ENCODE measurements around the gene FUCA2.
"Not testable (repeated sequence)": the region's sequence is repeated elsewhere in the genome, so short reads cannot be mapped to it uniquely, and the experiment has no call there.

Gene FUCA2

DNA sequence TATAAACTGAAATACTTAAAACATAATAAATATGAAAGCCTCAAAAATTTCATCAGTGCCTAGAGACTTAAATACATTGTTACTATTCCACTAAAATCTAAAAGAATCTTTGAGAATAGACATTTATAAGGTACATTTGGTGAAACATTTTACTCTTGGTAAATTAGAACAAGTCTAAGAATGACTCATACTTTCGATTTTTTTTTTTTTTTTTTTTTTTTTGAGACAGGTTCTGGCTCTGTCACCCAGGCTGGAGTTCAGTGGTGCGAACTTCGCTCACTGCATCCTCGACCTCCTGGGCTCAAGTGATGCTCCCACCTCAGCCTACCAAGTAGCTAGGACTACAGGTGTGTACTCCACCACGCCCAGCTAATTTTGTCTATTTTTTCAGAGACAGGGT is 6.4 kb downstream of the FUCA2 start:
- DNase-seq (ENCODE audit: extremely low read depth in 1 of 2, low read depth in 1 of 2), result no peak

DNA sequence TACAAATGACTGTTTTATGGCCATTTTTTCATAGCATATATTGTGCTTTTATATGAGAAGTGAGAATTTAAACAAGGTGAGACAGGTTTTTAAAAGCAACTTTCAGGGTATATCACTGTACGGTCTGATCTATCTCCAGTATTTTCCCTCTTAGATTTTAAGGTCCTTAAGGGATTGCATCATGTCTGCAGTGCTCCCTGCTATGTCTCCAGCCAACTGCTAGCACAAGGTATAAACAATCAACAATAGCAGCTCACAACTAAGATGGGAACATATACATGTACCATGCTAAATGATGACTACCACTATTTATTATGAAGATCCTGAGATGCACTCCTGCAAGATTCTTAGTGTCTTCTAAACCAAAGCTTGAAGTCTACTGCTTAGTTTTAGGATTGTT is 7.2 kb downstream of the FUCA2 start:
- no peak for DNase-seq (ENCODE audit: extremely low read depth in 1 of 2, low read depth in 1 of 2)

- DNase-seq (ENCODE audit: extremely low read depth in 1 of 2, low read depth in 1 of 2), result no peak
Observed at GRCh38 chr6:143501851-143502250, 9.7 kb downstream of the FUCA2 start.

- DNase-seq (ENCODE audit: extremely low read depth in 1 of 2, low read depth in 1 of 2), result no peak
Observed at GRCh38 chr6:143498428-143498827, 13.1 kb downstream of the FUCA2 start.

- no peak for DNase-seq (ENCODE audit: extremely low read depth in 1 of 2, low read depth in 1 of 2)
Observed at GRCh38 chr6:143496974-143497373, 14.5 kb downstream of the FUCA2 start.

DNA sequence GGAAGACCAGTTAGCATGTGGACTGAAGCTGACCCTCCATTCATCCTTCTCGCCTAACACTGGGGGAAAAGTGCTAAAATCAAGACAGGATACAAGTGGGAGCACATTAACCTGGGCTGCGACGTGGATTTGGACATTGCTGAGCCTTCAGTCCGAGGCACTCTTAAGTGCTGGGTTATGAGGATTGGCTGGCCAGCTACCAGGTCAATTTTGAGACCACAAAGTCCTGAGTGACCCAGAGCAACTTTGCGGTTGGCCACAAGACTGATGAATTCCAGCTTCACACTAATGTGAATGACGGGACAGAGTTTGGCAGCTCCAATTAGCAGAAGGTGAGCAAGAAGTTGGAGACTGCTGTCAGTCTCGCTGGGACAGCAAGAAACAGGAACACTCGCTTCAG is 20.7 kb downstream of the FUCA2 start:
- DNase-seq (ENCODE audit: extremely low read depth in 1 of 2, low read depth in 1 of 2), result no peak

DNA sequence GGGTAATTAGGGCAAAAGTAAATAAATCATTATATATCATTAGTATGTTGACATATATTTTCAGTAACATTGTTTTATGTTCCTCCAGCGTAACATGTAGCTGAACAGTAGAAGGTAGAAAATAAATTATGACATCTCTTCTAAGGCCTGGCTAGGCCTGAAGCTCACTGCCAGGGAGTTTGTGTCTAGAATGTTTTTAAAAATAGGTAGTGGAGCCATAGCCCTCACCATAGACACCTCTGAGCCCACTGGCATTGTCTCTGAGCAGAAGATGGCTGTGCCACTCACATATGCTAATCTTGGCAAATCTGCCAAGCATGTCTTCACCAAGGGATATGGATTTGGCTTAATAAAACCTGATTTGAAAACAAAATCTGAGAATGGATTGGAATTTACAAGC is 21.3 kb downstream of the FUCA2 start:
- no peak for DNase-seq (ENCODE audit: extremely low read depth in 1 of 2, low read depth in 1 of 2)

- no peak for DNase-seq (ENCODE audit: extremely low read depth in 1 of 2, low read depth in 1 of 2)
Observed at GRCh38 chr6:143486752-143487151, 24.8 kb downstream of the FUCA2 start.

DNA sequence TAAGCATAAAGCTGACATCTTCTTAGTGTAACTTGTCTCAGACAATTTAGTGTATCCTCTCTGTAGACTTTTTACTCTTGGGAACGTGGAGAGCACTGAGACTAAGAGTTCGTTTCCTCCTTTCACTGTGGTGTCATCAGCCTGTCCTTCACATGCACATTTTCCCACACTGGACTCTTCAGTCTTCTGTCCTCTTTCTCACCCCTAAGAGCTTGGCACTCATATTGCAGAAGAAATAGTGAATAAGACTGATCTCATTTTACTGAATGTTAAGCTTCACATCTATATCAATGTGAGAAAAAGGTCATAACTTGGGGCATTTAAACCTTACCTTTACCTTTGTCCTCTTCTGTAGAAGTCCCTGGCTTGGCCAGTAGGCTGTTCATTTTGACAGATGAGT is 25.6 kb downstream of the FUCA2 start:
- DNase-seq (ENCODE audit: extremely low read depth in 1 of 2, low read depth in 1 of 2), result no peak

DNA sequence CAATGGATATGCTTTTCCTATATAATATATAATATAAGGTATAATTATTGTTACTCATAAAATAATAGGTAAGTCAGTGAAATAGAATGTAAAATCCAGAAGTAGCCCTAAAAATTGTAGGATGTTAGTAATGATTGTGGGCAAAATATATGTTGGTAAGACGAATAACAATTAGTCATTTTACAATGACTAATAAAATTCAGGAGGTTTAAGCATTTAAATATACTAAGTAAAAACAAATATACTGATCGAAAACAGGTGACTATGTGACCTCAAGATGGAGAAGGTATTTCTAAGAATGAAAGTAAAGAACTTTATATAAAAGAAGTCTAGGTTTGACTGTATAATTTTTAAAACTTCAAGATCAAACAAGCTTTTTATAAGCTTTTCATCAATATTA is 28.9 kb downstream of the FUCA2 start:
- no peak for DNase-seq (ENCODE audit: extremely low read depth in 1 of 2, low read depth in 1 of 2)

DNA sequence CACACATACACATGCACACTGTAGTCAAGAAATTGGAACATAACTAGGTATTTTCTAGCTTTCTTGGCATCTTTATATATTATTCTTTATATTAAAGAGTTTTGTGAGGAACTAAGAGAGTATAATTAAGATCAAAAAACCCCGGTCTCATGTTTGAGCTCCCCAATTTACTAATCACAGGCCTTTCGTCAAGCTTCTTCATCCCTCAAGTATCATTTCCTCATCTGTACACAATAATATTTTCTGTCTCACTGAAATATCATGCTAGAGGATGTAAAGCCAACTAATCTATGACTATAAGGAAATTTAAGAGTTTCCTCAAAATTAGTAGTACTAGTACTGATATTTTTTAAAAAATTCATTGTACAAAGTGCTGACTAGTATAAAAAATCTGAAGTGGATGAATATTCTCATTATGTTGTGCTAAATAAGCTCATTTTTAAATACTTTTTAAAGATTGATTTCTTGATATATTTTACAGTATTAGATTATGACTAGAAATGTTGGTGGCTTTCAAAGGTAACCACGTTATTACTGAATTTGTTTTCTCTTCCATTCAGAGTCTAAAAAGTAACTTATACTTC is 32.9 kb downstream of the FUCA2 start:
- no peak for DNase-seq (ENCODE audit: extremely low read depth in 1 of 2, low read depth in 1 of 2)

- no peak for DNase-seq (ENCODE audit: extremely low read depth in 1 of 2, low read depth in 1 of 2)
Observed at GRCh38 chr6:143476545-143476944, 35.0 kb downstream of the FUCA2 start.

GRCh38 chr6:143471822-143472221 is 39.7 kb downstream of the FUCA2 start:
- no peak for DNase-seq (ENCODE audit: extremely low read depth in 1 of 2, low read depth in 1 of 2)

DNA sequence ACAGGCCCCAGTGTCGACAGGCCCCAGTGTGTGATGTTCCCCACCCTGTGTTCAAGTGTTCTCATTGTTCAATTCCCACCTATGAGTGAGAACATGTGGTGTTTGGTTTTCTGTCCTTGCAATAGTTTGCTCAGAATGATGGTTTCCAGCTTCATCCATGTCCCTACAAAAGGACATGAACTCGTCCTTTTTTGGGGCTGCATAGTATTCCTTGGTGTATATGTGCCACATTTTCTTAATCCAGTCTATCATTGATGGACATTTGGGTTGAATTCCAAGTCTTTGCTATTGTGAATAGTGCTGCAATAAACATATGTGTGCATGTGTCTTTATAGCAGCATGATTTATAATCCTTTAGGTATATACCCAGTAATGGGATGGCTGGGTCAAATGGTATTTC is 42.7 kb downstream of the FUCA2 start:
- not testable (repeated sequence) for DNase-seq (ENCODE audit: extremely low read depth in 1 of 2, low read depth in 1 of 2)

GRCh38 chr6:143468026-143468425 is 43.5 kb downstream of the FUCA2 start:
- DNase-seq (ENCODE audit: extremely low read depth in 1 of 2, low read depth in 1 of 2), result no peak

- DNase-seq (ENCODE audit: extremely low read depth in 1 of 2, low read depth in 1 of 2), result no peak
Observed at GRCh38 chr6:143465546-143465945, 46.0 kb downstream of the FUCA2 start.

DNA sequence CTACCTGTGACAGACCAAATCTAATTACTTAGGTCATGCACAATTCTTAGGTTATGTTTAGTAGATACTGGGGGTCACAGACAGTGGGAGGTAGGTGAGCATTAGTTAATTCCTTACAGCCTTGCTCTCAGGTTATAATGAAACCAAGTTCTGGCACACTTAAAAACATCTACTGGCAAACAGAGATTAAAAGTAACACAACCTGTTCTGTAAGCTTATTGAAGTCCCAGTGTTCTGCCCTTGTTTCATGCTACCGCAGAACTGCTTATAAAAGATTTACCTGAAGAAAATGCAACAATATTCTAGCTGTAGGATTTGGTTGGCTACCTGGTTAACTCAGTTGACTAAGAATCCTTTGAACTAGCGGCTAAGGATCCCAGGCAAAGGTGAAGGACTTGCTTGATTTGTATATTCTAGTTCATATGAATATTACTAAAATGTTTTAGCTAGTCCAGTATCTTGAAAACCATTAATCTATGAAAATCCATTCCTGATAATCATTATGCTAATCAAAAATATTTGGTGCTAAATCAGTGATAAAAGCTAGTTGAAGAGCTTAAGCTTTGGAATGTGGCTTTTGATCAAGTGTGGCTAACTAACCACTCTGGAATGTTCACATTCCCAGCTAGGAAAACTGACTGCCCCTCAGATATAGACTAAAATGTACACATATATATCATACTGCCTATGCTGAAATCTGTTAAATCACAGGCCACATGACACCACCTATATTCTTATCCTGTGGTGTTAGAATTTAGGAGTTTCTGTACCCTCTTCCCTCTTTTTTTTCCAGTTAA is 53.8 kb downstream of the FUCA2 start:
- DNase-seq (ENCODE audit: extremely low read depth in 1 of 2, low read depth in 1 of 2), result no peak

DNA sequence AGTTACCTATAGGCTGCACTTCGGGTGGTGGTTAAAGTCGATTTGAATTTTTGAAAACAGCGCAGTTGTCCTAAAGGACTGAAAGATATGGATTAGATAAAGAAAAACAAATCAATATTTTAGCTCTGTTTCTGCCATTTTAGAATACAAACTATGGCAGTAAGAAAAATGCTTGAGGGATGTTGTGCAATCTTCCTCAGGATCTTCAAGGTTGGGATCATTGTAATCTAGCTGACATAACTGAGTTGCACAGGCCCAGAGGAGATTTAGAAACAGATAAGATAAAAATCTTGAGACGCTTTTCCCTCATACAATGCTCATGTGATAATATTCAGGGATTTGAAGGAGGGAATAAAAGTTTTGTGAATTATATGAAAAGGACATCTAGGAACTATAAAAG is 60.0 kb downstream of the FUCA2 start:
- no peak for DNase-seq (ENCODE audit: extremely low read depth in 1 of 2, low read depth in 1 of 2)

DNA sequence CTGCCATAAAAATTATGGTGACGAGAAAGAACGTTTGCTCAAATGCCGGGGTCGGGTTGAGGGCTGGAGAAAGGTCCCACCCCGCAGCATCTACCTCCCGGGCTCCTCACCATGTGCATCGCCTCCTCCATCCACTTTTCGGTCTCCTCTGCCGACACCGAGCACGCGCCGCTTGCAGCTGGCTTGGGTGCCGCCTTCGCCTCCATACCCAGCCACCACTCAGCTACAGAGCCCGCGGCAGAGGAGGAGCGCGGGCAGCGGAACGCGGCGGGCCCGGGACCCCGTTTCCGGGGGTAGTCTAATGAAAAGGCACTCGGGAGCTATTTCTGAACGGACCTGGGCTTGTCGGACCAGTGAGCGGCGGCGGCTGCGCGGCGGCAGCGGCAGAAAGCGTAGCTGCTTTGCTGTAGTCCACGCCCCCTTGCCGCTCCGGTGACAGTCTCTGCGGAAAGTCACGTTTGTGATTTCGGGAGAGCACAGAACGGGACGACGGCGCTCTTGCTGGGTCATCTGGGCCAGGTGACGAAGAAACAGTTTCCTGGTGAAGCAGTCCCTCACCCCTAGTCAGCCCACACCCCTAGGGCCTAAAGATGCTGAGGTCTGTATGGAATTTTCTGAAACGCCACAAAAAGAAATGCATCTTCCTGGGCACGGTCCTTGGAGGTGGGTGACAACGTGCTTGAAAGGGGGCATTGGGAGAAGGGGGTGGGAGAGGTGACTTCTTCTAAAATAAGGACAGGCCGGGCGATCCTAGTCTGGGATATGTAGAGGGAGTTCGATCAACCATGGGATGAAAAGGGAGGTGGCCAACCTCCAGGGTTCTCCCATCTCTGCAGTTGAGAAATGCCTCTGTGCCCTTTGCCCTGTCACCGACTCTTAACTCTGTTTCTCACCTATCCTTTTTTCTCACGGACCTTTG is 60.8 kb downstream of the FUCA2 start, which contains the start of the genes ADAT2 and PEX3:
ADAT2 (minus strand) TSS at position 243 of the 919 bp plus-strand sequence; CDS start at position 206, 37 bp downstream.
PEX3 (plus strand) TSS at position 353 of the 919 bp plus-strand sequence; CDS start at position 591, 238 bp downstream.
- peak; percentile 83 to 85 for DNase-seq (ENCODE audit: extremely low read depth in 1 of 2, low read depth in 1 of 2)

DNA sequence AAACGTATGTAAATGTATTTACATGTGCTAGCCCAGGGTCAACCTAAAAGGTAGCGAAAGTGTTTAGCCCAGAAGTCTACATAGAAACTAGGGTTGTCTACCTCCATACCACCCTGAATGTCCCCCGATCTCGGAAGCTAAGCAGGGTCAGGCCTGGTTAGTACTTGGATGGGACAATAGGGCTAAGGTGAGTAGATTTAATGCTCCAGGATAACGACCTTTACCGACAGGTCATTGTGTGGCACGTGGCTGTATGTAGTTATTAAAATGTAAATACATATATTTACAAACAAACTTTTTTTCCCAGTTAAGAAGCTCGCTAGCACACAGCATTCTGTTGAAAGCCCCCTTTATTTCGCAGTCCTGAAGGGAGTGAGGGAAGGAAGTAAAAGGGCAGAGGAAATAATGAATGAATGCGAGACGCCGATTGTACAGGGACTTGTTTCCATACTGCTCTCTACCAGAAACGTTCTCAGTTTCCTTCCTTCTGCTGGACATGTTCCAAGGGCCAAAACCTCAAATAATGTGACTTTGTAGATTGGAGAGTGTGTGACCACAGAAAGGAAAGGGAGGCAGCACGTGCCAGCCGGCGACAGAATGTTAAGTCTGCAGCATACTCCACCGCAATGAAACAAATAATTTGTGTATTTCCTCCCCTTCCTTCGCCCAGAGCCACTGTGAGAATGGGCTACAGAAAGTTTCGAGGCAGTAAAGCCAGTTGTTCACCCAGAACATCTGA is 61.6 kb downstream of the FUCA2 start:
- peak in 1 of 2 donors; percentile 1 for DNase-seq (ENCODE audit: extremely low read depth in 1 of 2, low read depth in 1 of 2)

Data from activated CD8-positive, alpha-beta memory T cell treated with anti-CD3 and anti-CD28 coated beads for 1 hour (primary cell).